H1 (cell line): ENCODE results near the gene SUSD1. TPM values are rescaled to one million over a fixed set of nuclear protein-coding genes. Genes with fewer than 3 reads are reported as not detected.

ENCODE experiments used
- CBX5 ChIP-seq: fragments of 300-800, 300-1000 bp; sonication (generic); IDR thresholded peaks from 2 replicates; pipeline ENCODE4 v1.7.1; 2016; ENCODE audit warnings: antibody characterized with exemption, low read length, low read depth
- CHD2 ChIP-seq: IDR thresholded peaks from 2 replicates; pipeline ENCODE4 v1.6.1; 2012; ENCODE audit warnings: low read length, improper control_type of control experiment
- EZH2 ChIP-seq: fragments of 200-600 bp; sonication (generic); IDR thresholded peaks from 2 replicates; pipeline ENCODE4 v1.7.1; 2012; ENCODE audit warnings: low read depth, mild to moderate bottlenecking, moderate library complexity, low read length, inconsistent platforms; ENCODE audit not compliant: severe bottlenecking
- RFX5 ChIP-seq: IDR thresholded peaks from 2 replicates; pipeline ENCODE4 v1.6.1; 2011; ENCODE audit warnings: low read depth, low read length, improper control_type of control experiment, borderline replicate concordance
- RNF2 ChIP-seq: fragments of 200-900, 300-1000 bp; sonication (generic); IDR thresholded peaks from 2 replicates; pipeline ENCODE4 v1.7.1; 2016; ENCODE audit warnings: borderline replicate concordance, low read depth, mild to moderate bottlenecking, antibody characterized with exemption, low read length; ENCODE audit not compliant: poor library complexity, severe bottlenecking; ENCODE audit errors: missing control alignments
- SRF ChIP-seq: IDR thresholded peaks from 2 replicates; pipeline ENCODE4 v1.6.1; 2011; ENCODE audit warnings: mild to moderate bottlenecking, low read depth, low read length, moderate library complexity
- TCF12 ChIP-seq: IDR thresholded peaks from 2 replicates; pipeline ENCODE4 v1.6.1; 2011; ENCODE audit warnings: low read depth, mild to moderate bottlenecking, low read length
- polyA plus RNA-seq, 7 experiments: library from polyadenylated mRNA; depleted of rRNA in 3 of 7; stranded (reverse) in 5 of 7; unstranded in 2 of 7; fragments of >200 nt in 5 of 7; fragments of 200-250 nt in 2 of 7; gene quantifications; 1 replicate in 5 of 7; 2 replicates in 1 of 7; 4 replicates in 1 of 7; pipeline versions ENCODE4 v1.2.1 to v1.2.3, GENCODE V29; 2011 to 2013; ENCODE audit warnings: missing spikeins in 2 of 7, mixed read lengths in 2 of 7
- total RNA-seq: library from RNA; stranded (reverse); fragmentation: NEBNext Ultra II Directional; extraction: Animal tissue kit (Norgen Biotek cat#: 25700); gene quantifications from 2 replicates; pipeline ENCODE4 v1.2.1, GENCODE V29; 2021
- TF ChIP-seq, protein P1 (sequence below): fragments of 300-600 bp; sonication (generic); IDR thresholded peaks from 2 replicates; pipeline ENCODE4 v1.7.1; 2012; ENCODE audit warnings: low read length, moderate library complexity, mild to moderate bottlenecking, inconsistent platforms; ENCODE audit not compliant: insufficient replicate concordance

Gene SUSD1
- total and polyA plus RNA-seq, 2 of the 8 experiments (the other 6 are each of a cell fraction or from before 2014, with no cell fraction given) = 2.8 to 7.2 TPM

DNA sequence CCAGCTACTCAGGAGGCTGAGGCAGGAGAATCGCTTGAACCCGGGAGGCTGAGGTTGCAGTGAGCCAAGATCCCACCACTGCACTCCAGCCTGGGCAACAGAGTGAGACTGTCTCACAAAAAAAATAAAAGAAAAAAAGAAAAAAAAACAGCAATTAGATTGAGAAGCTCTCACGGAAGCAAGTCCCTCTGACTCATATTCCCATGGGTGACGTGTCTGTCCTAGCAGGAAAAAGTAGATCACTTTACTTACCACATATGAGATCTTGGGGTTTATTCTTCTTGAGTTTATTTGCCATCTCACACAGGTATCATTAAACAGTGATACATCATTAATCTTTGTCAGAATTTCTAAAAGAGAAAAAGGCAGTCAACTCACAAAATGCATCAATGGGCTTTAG lies 62.6 kb downstream of the SUSD1 start (continued):
- TF ChIP-seq CHD2 = no peak
- no peak for TF ChIP-seq SRF
- no peak for TF ChIP-seq EZH2
- no peak for TF ChIP-seq CBX5
- no peak for TF ChIP-seq RFX5
- TF ChIP-seq, protein P1, sequence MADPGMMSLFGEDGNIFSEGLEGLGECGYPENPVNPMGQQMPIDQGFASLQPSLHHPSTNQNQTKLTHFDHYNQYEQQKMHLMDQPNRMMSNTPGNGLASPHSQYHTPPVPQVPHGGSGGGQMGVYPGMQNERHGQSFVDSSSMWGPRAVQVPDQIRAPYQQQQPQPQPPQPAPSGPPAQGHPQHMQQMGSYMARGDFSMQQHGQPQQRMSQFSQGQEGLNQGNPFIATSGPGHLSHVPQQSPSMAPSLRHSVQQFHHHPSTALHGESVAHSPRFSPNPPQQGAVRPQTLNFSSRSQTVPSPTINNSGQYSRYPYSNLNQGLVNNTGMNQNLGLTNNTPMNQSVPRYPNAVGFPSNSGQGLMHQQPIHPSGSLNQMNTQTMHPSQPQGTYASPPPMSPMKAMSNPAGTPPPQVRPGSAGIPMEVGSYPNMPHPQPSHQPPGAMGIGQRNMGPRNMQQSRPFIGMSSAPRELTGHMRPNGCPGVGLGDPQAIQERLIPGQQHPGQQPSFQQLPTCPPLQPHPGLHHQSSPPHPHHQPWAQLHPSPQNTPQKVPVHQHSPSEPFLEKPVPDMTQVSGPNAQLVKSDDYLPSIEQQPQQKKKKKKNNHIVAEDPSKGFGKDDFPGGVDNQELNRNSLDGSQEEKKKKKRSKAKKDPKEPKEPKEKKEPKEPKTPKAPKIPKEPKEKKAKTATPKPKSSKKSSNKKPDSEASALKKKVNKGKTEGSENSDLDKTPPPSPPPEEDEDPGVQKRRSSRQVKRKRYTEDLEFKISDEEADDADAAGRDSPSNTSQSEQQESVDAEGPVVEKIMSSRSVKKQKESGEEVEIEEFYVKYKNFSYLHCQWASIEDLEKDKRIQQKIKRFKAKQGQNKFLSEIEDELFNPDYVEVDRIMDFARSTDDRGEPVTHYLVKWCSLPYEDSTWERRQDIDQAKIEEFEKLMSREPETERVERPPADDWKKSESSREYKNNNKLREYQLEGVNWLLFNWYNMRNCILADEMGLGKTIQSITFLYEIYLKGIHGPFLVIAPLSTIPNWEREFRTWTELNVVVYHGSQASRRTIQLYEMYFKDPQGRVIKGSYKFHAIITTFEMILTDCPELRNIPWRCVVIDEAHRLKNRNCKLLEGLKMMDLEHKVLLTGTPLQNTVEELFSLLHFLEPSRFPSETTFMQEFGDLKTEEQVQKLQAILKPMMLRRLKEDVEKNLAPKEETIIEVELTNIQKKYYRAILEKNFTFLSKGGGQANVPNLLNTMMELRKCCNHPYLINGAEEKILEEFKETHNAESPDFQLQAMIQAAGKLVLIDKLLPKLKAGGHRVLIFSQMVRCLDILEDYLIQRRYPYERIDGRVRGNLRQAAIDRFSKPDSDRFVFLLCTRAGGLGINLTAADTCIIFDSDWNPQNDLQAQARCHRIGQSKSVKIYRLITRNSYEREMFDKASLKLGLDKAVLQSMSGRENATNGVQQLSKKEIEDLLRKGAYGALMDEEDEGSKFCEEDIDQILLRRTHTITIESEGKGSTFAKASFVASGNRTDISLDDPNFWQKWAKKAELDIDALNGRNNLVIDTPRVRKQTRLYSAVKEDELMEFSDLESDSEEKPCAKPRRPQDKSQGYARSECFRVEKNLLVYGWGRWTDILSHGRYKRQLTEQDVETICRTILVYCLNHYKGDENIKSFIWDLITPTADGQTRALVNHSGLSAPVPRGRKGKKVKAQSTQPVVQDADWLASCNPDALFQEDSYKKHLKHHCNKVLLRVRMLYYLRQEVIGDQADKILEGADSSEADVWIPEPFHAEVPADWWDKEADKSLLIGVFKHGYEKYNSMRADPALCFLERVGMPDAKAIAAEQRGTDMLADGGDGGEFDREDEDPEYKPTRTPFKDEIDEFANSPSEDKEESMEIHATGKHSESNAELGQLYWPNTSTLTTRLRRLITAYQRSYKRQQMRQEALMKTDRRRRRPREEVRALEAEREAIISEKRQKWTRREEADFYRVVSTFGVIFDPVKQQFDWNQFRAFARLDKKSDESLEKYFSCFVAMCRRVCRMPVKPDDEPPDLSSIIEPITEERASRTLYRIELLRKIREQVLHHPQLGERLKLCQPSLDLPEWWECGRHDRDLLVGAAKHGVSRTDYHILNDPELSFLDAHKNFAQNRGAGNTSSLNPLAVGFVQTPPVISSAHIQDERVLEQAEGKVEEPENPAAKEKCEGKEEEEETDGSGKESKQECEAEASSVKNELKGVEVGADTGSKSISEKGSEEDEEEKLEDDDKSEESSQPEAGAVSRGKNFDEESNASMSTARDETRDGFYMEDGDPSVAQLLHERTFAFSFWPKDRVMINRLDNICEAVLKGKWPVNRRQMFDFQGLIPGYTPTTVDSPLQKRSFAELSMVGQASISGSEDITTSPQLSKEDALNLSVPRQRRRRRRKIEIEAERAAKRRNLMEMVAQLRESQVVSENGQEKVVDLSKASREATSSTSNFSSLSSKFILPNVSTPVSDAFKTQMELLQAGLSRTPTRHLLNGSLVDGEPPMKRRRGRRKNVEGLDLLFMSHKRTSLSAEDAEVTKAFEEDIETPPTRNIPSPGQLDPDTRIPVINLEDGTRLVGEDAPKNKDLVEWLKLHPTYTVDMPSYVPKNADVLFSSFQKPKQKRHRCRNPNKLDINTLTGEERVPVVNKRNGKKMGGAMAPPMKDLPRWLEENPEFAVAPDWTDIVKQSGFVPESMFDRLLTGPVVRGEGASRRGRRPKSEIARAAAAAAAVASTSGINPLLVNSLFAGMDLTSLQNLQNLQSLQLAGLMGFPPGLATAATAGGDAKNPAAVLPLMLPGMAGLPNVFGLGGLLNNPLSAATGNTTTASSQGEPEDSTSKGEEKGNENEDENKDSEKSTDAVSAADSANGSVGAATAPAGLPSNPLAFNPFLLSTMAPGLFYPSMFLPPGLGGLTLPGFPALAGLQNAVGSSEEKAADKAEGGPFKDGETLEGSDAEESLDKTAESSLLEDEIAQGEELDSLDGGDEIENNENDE = no peak
- TF ChIP-seq RNF2 = no peak
- no peak for TF ChIP-seq TCF12
